Fibroblast of peridontal ligament (primary cell): ENCODE measurements around the gene PDGFC.

Experiments used
- DNase-seq: peaks from one replicate; pipeline ENCODE4 v3.0.0-alpha.2; 2010; ENCODE audit errors: extremely low read depth

PDGFC gene

DNA sequence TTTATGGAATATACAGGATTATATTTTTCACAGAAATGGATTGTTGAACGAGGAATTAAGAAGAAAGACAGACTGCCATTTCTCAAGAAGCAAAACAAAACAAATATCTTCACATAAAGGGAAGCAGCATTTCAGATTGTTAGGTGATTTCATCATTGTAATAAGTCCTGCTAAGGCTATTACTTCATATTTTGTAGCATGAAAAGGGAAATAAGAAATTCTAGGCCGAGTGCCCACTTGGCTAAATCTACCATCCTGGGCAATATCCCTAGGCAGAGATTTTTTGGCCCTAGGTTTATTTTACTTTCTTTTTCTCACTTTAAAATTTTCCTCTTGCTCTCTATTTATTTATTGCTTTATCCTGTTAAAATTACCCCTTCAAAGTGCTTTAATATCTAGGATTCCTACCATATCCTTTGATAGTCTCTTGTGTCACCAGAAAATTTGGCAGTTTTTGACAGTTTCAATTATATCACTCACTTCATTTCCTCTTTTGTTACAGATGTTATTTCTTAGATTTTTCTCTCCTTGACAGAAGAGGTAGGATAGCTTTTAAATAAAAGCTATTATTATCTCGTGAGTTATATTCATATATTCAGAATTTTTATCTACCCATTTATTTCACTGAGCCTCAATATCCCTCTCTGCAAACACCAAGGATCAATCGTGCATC lies 142.3 kb downstream of the PDGFC start:
- peak; percentile 94 for DNase-seq

DNA sequence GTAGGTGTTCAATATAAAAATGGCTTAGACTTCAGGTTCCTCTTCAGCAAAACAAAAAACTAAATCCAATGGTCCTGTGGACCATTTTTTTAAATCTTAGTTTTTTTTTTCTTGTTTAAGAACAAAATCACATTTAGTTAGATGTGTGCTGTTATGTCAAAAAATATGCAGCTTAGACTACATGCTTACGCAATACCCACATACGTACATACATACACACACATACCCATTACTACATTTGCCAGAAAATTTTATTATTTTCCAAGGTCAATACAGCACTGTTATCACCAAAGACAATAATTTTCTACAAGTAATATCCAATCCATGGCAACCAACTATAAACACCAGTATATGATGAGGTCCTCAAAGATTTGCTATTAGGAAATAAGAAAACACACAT lies 144.1 kb downstream of the PDGFC start:
- no peak for DNase-seq

DNA sequence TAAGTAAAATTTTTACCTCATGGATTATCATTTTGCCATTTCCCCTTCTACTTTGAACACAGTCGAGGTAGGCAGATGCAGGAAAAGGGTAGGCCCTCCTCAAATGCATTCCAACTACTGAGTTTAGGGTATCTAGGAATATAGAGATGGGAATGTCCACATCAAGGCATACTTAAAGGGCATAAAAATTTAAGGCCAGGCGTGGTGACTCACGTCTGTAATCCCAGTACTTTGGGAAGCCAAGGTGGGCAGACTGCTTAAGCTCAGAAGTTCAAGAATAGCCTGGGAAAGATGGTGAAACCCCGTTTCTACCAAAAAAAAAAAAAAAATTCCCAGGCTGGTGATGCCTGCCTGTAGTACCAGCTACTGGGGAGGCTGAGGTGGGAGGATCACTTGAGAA lies 146.5 kb downstream of the PDGFC start:
- no peak for DNase-seq

DNA sequence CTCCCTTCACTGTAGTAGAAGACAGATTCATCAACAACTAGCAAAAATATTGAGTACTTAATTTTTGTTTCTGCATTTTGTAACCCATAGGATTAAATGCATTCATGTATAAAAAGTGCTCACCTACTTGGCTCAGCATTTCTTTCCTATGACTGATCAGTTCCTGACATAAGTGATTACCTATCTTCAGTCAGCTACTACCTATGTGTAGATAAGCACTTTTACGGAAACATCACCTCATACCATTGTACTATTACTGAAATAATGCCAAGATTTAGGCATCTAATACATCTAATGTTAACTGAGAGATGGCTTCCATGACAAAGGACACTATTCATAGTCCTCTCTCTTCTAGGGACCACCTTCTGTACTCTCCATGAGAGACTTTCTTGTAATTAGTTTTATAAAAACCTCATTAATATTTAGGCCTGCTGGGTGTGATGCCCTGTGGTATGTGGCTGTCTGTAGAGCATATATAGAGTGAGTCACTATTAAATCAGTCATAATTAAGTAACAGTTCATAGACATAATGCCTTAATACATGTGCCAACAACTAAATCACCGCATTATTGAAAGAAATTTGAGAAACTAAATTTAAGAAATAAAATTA lies 147.0 kb downstream of the PDGFC start:
- DNase-seq: no peak

DNA sequence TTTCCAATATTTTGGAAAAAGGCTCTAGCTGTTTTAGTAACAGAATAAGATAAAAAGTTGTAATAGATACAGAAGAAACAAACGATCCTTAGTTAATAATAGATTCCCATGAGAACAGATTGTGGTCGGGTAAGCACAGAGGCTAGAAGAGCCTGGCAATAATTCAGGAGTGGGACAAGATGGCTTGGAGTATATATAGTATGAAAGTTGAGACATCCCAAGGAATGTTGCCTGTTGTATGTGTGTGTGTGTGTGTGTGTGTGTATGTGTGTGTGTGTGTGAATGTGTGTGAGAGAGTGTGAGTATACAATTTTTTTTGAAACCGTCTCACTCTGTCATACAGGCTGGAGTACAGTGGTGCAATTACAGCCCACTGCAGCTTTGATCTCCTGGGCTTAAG lies 150.7 kb downstream of the PDGFC start:
- DNase-seq: peak; percentile 56

DNA sequence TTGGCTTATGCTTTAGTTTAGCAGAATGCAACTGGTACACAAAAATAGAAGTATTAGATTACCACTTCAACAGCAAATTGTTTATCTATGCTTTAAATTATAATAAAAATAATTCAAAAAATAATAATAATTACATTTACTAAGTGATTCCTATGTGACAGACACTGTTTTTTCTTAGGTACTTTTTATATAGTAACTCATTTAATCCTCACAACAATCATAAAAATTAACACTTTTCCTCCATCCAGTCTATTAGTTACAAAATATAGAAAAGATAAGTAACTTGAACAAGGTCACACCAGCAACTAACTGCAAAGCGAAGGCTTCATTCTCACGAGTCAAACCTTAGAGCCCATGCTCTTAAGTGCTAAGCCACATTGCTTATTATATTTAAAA lies 155.2 kb downstream of the PDGFC start:
- DNase-seq: no peak

GRCh38 chr4:156815717-156816359 lies 155.8 kb downstream of the PDGFC start:
- DNase-seq: peak; percentile 57

DNA sequence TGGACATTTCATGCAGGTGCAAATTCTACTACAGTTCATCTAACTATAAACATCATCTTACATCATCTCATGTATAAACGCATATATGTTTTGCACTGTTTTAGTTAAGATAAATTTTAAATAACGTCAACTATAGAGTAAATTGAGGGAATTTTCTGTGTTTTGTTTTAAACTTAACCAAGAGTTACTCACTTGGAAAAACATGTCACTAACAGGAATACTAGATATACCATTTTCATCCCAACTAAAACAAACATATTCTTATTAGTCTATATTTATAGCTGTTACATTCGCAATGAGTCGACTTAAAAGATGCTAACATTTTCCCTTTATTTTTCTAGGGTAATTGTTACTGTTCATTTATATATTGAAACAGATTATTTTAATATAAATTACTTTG lies 159.6 kb downstream of the PDGFC start:
- no peak for DNase-seq

DNA sequence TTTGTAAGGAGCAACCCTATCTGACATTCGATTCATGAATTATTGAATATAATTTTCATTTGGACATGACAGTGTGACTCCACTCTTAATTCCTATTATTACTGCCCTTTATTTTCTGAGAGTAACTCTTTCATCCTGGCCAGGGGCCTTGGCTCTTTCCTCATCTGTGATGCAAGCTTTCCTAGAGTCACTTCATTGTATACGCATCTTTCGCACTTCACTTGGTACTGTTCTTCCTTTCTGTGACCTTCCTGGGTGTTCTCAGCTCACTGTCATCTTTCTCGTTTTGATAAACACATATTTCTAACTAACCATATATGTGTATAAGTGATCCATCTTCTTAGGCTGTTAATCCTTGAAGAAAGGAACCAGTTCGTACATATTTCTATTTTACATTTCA lies 160.3 kb downstream of the PDGFC start:
- no peak for DNase-seq

DNA sequence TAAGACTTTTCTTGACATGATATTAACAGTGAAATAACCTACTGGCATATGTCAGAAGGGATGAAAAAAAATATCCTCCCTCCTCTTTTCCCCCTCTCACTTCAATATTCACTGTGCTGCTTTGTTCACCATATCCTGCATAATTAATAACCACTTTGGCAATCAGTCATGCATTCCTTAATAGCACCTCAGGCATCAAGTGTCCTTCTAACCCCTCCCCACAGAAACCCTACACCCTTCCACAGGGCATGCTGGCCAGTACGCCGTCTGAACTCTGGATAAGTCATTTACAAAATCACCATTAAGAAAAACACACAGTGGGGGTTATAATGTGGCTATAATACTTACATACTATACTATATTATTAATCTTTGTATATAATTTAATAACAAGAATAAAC lies 165.9 kb downstream of the PDGFC start:
- DNase-seq: no peak

GRCh38 chr4:156803056-156803455 lies 168.5 kb downstream of the PDGFC start:
- DNase-seq: peak; percentile 69

- no peak for DNase-seq
These were observed 171.1 kb downstream of the PDGFC start for GRCh38 chr4:156800463-156800862.

GRCh38 chr4:156799121-156799589 lies 172.4 kb downstream of the PDGFC start:
- DNase-seq: peak; percentile 60

DNA sequence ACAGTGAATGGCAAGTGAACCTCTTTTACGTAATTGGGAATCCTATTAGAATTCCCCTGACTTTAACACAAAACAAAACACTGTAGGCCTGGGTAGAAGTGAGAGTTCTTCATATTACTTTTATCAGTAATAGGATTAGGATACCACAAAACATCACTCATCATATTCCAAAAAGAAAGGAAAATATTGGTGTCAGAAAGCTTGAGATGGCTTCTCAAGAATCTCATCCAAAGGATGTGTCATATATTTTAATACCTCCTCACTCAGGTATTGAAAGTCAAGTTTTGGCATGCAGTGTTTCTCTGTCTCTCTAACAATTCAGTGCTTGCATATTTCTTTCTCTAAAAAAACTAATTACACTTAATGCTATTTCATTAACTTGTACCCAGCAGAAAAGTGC lies 173.2 kb downstream of the PDGFC start:
- DNase-seq: no peak

DNA sequence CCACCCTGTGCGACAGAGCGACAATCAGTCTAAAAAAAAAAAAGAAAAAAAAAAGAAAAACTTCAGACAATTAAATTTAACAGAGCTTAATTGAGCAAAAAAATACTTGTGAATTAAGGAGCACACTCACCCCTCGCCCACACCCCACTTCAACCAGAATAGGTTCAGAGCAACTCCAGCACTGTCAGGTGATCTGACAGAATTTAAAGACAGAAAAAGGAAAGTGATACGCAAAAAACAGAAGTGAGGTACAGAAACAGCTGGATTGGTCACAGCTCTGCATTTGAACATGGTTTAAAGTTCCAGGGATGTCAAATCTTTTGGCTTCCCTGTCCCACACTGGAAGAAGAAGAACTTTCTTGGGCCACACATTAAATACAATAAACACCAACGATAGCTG lies 174.4 kb downstream of the PDGFC start:
- no peak for DNase-seq

GRCh38 chr4:156795727-156796126 lies 175.9 kb downstream of the PDGFC start:
- no peak for DNase-seq

GRCh38 chr4:156794863-156795262 lies 176.7 kb downstream of the PDGFC start:
- DNase-seq: no peak

- DNase-seq: no peak
These were observed 179.0 kb downstream of the PDGFC start for GRCh38 chr4:156792462-156793085.

DNA sequence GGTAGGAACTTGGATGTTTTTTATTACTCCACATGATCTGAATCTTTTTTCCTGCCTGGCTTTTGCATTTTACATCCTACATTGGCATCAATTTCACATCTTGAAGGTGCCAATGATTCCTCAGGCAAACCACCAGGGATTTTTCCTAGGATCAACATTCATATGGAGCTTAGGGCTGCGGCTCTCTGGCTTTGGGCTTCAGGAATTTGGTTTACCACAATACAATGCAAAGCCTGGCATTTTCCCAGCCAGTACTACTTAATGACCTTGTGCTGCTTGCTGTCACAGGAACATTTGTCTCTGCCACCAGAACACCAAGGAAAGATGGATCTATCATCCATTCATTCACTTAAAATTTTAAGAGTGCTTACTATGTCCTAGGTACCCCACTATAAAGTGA lies 180.7 kb downstream of the PDGFC start:
- peak; percentile 92 for DNase-seq

GRCh38 chr4:156788782-156789181 lies 182.8 kb downstream of the PDGFC start:
- DNase-seq: no peak

GRCh38 chr4:156786713-156787112 lies 184.9 kb downstream of the PDGFC start:
- no peak for DNase-seq

GRCh38 chr4:156784970-156785369 lies 186.6 kb downstream of the PDGFC start:
- no peak for DNase-seq

- no peak for DNase-seq
These were observed 187.6 kb downstream of the PDGFC start for GRCh38 chr4:156783966-156784365.
